HEK293T (cell line): ENCODE data around the gene TRABD2B.

Experiments used
- ARNT ChIP-seq: fragments of 450-650 bp; IDR thresholded peaks from 2 replicates; pipeline ENCODE4 v1.6.1; 2017; ENCODE audit warnings: mild to moderate bottlenecking
- BHLHE40 ChIP-seq: fragments of 450-650 bp; IDR thresholded peaks from 2 replicates; pipeline ENCODE4 v1.6.1; 2016; ENCODE audit warnings: mild to moderate bottlenecking, moderate library complexity, borderline replicate concordance
- CTBP1 ChIP-seq: fragments of 450-650 bp; IDR thresholded peaks from 2 replicates; pipeline ENCODE4 v1.6.1; 2016; ENCODE audit warnings: borderline replicate concordance
- FOXA1 ChIP-seq: fragments of 450-650 bp; IDR thresholded peaks from 2 replicates; pipeline ENCODE4 v1.6.1; 2016; ENCODE audit warnings: mild to moderate bottlenecking
- FOXK2 ChIP-seq: fragments of 450-650 bp; IDR thresholded peaks from 2 replicates; pipeline ENCODE4 v1.6.1; 2016; ENCODE audit warnings: mild to moderate bottlenecking
- FOXM1 ChIP-seq: fragments of 450-650 bp; IDR thresholded peaks from 2 replicates; pipeline ENCODE4 v1.6.1; 2017; ENCODE audit warnings: mild to moderate bottlenecking, borderline replicate concordance
- NFRKB ChIP-seq: fragments of 450-650 bp; IDR thresholded peaks from 2 replicates; pipeline ENCODE4 v1.6.1; 2016; ENCODE audit warnings: mild to moderate bottlenecking, moderate library complexity
- SP1 ChIP-seq: fragments of 450-650 bp; IDR thresholded peaks from 2 replicates; pipeline ENCODE4 v1.6.1; 2017
- TARDBP ChIP-seq: fragments of 450-650 bp; IDR thresholded peaks from 2 replicates; pipeline ENCODE4 v1.6.1; 2016
- TF ChIP-seq, protein P1 (sequence below): fragments of 450-650 bp; IDR thresholded peaks from 2 replicates; pipeline ENCODE4 v1.6.1; 2016

- TF ChIP-seq FOXM1 = no peak
- no peak for TF ChIP-seq NFRKB
- TF ChIP-seq FOXK2 = no peak
- no peak for TF ChIP-seq CTBP1
- no peak for TF ChIP-seq BHLHE40
- no peak for TF ChIP-seq SP1
- no peak for TF ChIP-seq FOXA1
- TF ChIP-seq ARNT = no peak
- no peak for TF ChIP-seq TARDBP
- TF ChIP-seq, protein P1, sequence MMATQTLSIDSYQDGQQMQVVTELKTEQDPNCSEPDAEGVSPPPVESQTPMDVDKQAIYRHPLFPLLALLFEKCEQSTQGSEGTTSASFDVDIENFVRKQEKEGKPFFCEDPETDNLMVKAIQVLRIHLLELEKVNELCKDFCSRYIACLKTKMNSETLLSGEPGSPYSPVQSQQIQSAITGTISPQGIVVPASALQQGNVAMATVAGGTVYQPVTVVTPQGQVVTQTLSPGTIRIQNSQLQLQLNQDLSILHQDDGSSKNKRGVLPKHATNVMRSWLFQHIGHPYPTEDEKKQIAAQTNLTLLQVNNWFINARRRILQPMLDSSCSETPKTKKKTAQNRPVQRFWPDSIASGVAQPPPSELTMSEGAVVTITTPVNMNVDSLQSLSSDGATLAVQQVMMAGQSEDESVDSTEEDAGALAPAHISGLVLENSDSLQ = no peak
These were observed 191.2 kb downstream of the TRABD2B start for GRCh38 chr1:47805921-47806361.
